Fibroblast of villous mesenchyme (primary cell): ENCODE measurements around the gene BBS12. TPM values are rescaled to one million over a fixed set of nuclear protein-coding genes. Genes with fewer than 3 reads are reported as not detected.

Experiments used
- DNase-seq: peaks from one replicate; pipeline ENCODE4 v3.0.0-alpha.2; 2010; ENCODE audit warnings: low read depth
- H3K4me3 ChIP-seq: 2 replicates; pipeline ENCODE4 v1.5.1; 2011; ENCODE audit warnings: low read depth, mild to moderate bottlenecking, low read length
- CTCF ChIP-seq: IDR thresholded peaks from 2 replicates; pipeline ENCODE4 v1.5.1; 2012; ENCODE audit warnings: low read depth, mild to moderate bottlenecking, low read length; ENCODE audit not compliant: insufficient read depth
- total RNA-seq: library from RNA; depleted of rRNA; stranded (reverse); fragments of >200 nt; gene quantifications from 2 replicates; pipeline ENCODE4 v1.2.3, GENCODE V29; 2012

Gene BBS12
- total RNA-seq, 1 donor = 4.7 TPM

- H3K4me3 ChIP-seq = no peak overlapping the region
- TF ChIP-seq CTCF = no peak
- no peak for DNase-seq
Observed at GRCh38 chr4:122692641-122693520, 39.6 kb upstream of the BBS12 start.

DNA sequence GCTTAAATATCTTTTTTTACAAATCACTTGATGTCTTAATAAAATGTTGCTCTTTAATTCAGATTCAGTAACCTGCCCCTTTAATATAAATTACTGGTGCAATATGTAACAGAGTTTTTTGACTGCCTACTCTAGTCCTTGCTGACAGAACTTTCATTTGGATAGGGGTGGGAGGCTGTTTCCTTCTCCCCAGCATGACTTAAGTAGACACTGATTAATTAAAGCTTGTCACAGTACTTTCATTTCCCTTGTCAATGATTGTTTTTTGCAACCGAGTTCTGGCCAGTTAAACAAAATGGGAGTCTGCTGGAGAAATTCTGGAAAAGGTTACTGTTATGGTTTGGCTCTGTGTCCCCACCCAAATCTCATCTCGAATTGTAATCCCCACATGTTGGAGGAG is 37.3 kb upstream of the BBS12 start:
- H3K4me3 ChIP-seq = no peak overlapping the region
- TF ChIP-seq CTCF = no peak
- DNase-seq = no peak

- peak; percentile 74 for DNase-seq
- peak overlapping the region; percentile 36 for H3K4me3 ChIP-seq
- no peak for TF ChIP-seq CTCF
Observed at GRCh38 chr4:122700178-122700725, 32.3 kb upstream of the BBS12 start.

GRCh38 chr4:122701061-122701460 is 31.4 kb upstream of the BBS12 start:
- DNase-seq = no peak
- no peak overlapping the region for H3K4me3 ChIP-seq
- no peak for TF ChIP-seq CTCF

DNA sequence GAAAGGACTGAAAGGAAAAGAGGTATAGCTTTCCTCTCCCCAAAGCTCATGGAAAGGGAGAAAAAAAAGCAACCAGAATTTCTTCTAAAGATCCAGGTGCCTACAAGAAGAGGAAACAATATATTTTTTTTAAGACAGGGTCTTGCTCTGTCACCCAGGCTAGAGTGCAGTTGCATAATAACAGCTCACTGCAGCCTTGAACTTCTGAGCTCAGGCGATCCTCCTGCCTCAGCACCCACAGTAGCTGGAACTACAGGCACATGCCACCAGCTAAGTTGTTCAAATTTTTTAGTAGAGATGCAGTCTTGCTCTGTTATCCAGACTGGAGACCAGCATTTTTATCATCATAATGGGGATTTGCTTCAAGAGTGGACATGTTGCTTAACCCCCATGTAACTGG is 30.5 kb upstream of the BBS12 start:
- TF ChIP-seq CTCF = no peak
- DNase-seq = no peak
- no peak overlapping the region for H3K4me3 ChIP-seq

DNA sequence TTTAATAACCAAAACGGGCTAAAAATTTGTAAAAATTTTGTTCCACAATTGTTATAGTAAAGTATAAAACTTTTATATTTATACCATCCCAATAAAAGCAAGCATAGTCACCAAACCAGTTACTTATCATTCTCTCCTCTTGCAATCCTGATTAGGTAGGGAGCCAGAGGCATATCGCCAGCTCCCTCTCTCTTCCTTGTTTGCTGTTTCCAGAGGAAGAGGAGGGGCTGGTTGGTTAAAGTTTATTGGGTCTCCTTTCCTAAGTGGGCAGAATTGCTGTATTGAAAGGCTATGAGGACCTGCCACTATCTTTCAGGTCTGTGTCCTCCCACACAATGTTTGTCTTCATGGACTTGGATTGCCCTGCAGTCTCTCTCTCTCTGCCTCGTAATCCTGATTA is 29.6 kb upstream of the BBS12 start:
- H3K4me3 ChIP-seq = no peak overlapping the region
- no peak for TF ChIP-seq CTCF
- DNase-seq = no peak
